GM19238 (cell line): Measurements from ENCODE around the gene HSPB2.
"Not testable (repeated sequence)": the region's sequence is repeated elsewhere in the genome, so short reads cannot be mapped to it uniquely, and the experiment has no call there.

ENCODE experiments used
- DNase-seq: peaks from one replicate; pipeline ENCODE4 v3.0.0; 2011; ENCODE audit warnings: low spot score; ENCODE audit not compliant: insufficient read length

Gene HSPB2, protein sequence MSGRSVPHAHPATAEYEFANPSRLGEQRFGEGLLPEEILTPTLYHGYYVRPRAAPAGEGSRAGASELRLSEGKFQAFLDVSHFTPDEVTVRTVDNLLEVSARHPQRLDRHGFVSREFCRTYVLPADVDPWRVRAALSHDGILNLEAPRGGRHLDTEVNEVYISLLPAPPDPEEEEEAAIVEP

DNA sequence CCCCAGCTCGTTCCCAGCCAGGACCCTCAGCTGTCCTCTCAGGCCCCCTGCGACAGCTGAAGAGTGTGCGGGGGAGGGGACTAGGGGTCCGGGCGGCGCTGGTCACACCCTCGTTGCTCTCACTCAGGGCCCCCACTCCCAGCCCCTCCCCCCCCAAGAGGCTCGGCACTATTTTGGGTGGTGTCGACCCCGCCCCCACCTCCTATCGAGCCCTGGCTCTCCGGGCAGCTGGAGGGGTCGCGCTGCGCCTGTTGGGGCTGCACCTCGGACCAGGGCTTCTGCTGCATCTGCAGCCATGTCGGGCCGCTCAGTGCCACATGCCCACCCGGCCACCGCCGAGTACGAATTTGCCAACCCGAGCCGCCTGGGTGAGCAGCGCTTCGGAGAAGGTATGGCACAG lies at the start of gene HSPB2:
TSS of gene HSPB2 (plus strand) at position 200 of the 400 bp plus-strand sequence. CDS start at position 296, 96 bp downstream.
- no peak for DNase-seq

DNA sequence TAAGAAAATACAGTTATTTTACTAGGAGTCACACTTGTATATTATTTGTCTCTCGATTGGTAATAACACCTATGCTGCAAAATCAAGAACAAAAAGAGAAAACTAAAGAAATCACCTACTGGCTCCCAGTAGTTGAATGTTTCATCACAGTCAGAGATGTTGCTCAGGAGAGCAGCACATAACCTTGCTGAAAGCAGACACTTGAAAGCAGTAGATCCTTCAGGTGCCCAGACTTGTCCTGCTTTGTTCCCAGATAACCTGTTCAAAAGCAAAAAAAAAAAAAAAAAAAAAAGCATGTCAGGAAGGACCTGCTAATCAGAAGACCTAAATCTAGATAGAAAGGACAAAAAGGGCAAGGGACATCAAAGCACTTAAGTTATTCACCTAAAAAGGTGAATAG lies 42.4 kb upstream of the HSPB2 start:
- no peak for DNase-seq

DNA sequence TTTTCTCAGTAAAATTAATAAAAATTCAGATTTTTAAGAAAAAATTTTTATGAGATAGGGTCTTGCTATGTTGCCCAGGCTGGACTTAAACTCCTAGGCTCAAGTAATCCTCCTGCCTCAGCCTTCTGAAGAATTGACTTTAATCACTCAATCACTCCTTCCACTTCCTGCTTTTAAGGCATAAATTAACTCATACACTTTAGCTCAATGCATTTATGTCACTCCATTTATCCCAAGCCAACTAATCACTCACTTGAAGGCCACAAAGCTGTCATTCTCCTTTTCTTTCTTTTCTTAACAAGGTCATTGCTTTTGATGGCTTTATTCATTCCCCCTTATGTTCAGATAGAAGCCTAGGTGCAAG lies 42.0 kb upstream of the HSPB2 start:
- no peak for DNase-seq

DNA sequence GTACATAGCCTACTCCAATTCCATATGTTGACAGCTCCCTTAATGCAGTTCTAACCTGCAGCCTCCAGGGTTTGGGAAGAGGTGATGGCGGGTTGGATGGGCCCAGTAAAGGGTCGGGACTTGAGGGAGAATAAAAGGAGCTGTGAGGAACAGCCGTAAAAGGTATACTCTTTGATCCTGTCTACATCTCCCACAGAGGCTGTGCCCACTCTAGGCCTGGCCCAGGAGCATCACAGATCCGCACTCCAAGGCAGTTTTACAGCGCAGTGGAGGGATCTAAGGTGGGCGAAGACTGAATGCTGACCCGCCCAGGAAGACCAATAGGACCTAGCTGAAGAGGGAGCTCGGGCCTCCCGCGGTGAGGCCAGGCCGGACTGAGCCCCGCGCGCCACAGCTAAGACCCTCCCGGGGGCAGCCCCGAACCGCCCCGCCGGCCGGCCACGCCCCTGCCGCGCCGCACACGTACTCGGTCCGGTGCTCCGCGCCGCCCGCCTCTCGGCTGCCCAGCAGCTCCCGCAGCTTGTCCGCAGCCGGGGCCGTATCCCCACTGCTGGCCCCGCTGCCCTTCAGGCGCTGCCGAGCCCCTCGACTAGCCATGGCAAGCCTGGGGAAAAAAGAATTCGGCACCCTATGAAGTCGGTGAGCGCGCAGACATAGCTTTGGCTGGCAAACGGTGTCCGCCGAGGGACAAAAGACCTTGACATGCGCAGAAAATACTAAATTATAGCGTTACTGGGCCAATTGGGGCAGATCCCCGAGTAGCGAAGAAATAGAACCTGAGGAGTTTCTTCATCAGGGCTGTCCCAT lies 41.4 kb upstream of the HSPB2 start, which contains the start of gene ALG9:
TSS of gene ALG9 (minus strand) at position 696 of the 807 bp plus-strand sequence. CDS start at position 597, 99 bp downstream.
- DNase-seq = peak; percentile 72

DNA sequence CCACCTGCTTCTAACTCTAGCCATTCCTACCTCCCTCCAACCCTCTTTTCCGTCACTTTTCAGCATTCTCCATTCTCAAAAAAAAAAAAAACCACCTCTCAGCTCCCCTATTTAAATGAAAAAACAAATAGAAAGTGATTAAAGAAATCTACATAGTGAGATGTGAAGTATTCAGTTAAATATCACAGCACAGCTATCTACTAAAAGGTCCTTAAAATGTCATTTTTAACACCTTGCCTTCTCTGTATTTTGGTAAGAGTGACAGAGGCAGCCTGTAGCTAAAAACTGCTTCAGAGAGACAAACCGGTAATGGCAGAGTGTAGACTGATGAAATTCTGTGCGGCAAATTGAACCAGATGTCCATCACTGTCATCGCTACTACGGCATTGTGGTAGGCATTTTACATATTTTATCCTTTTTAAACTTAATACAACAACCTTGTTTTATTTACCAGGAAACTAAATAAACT lies 40.8 kb upstream of the HSPB2 start:
- DNase-seq = no peak

DNA sequence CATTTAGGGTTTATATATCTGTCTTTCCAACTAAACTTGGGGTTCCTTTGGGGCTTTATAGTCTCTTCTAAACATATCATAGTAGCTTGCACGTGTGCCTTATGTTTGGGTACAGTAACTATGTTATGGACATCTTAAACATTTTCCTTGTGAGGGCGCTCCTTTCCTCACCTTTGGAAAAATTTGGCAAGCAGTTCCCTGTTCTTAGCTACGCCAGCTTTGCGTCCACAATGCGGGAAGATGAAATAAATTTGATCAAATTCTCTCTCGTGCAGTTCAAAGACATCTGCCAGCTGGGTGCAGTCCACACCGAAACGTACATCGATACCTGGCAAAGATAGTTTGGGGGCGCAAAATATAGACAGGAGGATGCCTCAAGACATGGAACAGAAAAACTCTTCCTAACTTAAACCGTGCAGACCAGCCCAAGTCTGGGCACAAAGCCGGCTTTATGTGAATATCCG lies 34.1 kb upstream of the HSPB2 start:
- no peak for DNase-seq

DNA sequence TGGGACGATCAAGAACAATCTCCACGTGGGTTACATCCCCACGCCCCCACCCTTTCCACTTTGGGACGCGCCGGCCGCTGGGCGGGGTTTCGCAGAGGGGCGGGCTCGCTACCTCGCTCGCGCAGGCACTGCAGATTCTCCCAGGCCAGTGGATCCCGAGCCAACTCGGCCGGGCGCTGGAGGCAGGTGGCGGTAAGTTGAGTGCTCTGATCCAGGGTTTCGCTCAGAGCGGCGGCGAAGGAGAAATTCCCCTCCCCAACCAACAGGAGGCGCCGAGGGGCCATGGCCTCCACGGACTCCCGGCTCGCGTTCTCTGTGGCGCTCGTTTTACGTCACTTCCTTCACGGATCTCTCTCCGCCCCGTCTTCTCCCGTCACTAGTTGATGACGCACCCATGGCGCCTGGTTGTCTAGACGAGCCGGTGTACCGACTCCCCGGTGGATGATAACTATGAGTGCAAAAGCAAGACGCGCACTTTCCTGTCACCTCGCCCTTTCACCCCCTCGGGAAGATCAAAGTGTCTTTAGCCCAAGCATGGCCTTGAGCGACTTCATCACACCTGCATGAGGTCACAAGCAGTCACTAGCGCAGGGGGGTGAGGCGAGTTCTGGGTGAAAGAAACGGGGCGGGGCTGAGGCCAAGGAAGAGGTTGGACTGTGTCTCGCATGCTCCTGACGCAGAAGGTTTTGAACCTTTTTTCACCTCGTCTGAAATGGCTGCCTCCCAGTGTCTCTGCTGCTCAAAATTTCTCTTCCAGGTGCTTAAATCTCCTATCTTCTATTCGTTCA lies 33.5 kb upstream of the HSPB2 start, which contains the start of the genes CFAP68 and FDXACB1:
TSS of gene CFAP68 (plus strand) at position 693 of the 788 bp plus-strand sequence. CDS start at position 713, 20 bp downstream.
TSS of gene FDXACB1 (minus strand) at position 317 of the 788 bp plus-strand sequence. CDS start at position 284, 33 bp downstream.
- peak; percentile 87 for DNase-seq

DNA sequence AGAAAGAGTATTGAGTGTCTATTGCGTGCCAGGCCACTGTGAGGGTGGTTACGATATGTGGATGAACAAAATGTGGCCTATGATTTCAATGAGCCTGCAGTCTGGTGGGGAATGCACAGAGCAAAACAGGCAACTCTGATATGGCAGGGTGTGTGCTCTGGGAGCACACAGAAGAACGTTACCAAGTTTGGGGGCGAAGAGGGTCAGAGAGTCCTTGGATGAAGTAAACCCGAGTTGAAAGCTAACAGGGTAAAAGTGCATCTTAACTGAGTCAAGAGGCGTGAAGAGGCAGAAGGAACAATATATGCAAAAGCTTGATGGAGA lies 32.9 kb upstream of the HSPB2 start:
- DNase-seq = no peak

DNA sequence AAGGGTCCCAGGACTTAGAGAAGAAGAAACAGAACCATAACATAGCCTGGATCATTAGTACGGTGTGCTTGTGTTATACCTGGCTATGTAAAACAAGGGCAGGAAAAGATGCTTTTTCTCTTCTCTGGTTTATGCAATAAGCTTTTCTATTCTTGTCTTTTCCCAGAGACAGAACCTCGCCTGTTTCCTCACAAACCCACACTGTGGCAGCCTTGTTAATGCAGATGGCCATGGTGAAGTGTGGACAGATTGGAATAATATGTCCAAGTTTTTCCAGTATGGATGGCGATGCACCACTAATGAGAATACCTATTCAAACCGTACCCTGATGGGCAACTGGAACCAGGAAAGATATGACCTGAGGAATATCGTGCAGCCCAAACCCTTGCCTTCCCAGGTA lies 30.3 kb upstream of the HSPB2 start:
- DNase-seq = no peak

DNA sequence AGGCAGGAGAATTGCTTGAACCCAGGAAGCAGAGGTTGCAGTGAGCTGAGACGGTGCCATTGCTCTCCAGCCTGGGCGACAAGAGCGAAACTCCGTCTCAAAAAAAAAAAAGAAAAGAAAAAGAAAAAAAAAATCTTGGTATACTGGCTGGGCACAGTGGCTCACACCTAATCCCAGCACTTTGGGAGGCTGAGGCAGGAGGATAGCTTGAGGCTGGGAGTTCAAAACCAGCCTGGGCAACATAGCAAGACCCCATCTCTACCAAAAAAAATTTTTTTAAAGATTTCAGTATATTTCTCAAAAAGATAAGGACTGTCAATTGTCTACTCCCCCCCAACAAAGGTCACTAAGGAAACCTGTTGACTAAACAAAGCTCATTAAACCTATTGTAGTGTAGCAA lies 27.5 kb upstream of the HSPB2 start:
- DNase-seq = not testable (repeated sequence)

DNA sequence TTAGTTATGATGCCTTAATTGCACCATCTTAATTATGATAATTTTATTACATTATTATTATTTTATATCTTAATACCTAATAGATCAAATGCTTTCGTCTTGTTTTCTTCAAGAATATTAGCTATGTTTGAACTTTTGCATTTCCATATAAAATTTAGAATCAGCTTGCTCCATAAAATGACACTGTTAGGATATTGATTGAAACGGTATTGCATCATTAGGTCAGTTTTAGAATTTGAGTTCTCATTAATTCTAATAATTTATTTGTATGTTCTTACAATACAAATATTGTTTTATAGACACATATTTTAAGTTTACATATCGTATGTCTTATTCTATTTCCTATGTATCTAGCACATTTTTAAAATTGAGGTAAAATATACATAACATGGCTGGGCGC lies 26.5 kb upstream of the HSPB2 start:
- no peak for DNase-seq

DNA sequence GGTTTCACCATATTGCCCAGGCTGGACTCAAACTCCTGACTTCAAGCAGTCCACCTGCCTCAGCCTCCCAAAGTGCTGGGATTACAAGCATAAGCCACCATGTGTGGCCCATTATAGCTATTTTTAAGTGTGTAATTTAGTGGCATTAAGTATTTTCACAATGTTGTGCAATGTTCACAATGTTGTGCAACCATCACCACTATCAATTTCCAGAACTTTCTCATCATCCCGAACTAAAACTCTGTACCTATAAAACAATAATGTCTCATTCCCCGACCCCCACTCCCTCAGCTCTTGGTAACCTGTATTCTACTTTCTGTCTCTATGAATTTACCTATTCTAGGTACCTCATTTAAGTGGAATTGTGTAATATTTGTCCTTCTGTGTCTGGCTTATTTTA lies 25.7 kb upstream of the HSPB2 start:
- no peak for DNase-seq

DNA sequence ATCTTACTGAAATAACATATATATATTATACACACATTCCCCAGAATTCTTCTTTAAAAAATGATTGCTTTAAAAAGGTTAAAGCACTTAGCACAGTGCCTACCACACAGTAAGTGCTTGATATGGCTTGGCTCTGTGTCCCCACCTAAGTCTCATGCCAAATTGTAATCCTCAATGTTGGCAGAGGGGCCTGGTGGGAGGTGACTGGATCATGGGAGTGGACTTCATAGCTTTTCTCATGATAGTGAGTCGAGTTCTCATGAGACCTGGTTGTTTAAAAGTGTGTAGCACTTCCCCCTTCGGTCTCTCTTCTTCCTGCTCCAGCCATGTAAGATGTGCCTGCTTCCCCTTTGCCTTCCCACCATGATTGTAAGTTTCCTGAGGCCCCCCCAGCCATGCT lies 7.1 kb upstream of the HSPB2 start:
- no peak for DNase-seq

DNA sequence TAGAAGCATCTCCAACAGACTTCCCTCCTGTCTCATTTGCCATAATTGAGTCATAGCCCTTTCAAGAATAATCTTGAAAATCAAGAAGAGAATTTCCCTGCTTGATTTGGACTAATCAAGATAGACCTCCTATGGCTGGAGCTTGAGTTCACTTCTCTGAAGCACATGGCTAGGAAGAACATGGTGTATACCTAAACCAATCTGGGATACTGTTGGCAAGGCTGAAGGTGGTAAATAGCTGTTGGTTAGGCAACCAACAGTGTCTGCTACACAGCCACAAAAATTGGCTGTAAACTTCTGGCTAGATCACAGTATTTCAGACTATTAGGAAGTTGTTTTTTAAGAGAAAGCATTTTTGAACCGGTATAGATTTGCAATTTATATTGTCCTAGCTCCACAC lies 5.9 kb upstream of the HSPB2 start:
- DNase-seq = no peak

DNA sequence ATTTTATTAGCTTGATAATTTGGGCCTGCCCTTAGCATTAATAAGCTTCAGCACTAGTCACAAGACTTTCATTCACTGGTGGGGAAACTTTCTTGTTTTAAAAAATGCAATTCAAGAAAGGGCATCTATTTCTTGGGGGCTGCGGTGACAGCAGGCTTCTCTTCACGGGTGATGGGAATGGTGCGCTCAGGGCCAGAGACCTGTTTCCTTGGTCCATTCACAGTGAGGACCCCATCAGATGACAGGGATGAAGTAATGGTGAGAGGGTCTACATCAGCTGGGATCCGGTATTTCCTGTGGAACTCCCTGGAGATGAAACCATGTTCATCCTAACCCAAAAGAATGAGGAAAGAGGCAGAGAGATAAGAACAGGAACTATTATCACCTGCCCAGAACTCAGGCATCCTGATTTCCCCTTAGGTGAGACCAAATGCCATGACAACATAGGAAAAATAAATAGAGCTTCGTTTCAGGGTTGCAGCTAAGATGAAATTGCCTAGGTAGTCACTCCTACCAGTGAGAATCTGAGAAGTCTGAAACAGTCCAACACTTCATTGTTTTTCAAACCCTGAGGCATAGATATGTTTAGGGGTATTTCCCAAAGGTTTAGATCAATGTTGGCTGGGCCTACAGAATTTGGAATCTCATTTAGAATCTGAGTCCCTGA lies 3.8 kb upstream of the HSPB2 start:
- no peak for DNase-seq

DNA sequence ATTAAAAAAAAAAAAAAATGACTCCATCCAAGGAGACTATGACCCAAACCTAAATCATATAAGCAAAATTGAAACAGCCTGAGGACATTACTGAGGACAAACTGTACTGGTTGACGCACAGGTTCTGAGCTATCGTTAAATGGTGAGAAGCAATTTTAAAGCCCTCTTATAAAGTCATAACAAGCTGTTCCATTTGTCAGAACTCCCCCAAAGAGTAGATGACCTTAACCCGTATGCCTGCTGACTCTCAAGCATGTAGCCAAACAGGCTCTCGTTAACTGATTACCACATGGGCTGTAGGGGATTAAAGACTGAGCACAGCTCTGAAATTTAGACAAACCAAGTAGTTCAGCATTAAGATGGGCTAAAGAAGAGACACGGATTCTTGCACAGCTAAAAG lies 3.2 kb upstream of the HSPB2 start:
- DNase-seq = no peak

DNA sequence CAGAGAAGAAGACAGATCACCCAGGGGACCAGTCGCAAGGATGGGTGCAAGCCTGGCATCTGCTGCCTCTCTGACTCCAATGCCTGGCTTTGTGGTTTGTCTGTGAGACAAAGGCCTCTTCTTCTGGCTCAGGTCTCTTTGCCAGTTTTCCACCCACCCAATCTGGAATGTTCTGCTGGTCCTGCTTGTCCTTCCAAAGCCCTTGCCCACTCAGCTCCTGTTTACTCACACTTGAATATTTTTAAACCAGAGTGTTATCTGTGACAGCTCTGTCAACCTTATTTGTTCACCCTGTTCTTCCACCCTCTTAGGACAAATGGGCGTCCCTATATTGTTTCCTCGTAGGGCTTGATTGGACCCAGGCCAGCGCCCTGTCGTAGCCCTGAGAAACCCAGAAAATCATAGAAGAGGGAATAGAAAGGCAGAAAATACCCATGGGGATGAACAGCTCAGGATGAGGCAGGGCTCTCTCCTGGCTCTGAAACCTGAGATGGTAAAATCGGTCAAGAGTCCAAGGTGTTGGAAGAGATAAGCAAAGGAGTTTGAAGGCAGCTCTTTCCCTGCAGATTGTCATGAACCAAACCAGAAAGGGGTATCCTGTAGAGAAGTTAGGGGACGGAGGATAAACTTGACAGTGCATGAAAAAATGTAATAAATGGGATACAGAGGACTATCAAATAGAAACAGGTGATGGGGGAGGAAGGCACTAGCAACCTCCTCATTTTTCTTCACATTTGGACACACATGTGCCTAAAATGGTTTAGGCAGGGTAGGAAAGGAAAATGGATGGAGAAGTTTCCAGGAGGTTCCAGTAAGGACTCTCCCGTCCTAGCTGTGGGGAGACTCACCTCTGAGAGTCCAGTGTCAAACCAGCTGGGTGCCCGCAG lies 1.6 kb upstream of the HSPB2 start:
- no peak for DNase-seq

DNA sequence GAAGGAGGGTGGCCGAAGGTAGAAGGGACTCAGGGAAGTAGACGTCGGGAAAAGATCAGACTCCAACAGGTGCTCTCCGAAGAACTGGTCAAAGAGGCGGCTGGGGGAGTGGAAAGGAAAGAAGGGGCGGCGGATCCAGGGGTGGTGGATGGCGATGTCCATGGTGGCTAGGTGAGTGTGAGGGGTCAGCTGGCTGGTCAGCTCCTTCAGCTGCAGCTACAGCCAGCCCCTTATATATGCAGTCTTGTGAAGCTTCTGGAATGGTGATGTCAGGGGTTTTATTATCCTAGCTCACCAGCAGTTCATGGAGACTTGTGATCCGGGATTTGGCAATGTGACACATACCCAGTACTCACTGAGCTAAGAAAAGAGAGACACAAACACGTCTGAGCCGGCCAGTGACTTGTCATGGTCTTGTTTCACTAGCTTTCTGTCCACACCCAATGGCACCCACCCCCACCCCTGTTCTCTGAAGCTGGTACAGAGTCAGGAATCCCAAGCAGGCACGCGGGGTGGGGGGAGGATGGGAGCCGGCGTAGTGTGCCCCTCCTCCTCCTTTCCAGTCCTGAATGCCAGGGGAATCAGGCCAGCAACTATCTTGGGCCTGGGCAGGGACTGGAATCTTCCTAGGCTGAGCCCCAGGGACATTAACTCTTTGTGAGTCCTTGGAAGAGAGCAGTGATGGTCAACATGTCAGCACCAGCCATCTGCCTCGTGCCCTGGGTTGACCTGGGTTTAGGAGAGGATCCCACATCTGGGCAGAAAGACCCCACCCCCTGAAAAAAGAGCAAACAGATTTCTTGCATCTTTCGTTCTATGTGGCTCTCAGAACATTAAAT lies 752 bp upstream of the HSPB2 start, which contains the start of gene CRYAB:
TSS of gene CRYAB (minus strand) at position 208 of the 839 bp plus-strand sequence. CDS start at position 162, 46 bp downstream.
- DNase-seq = no peak
